ENCODE data around the gene HSFX2.
"Not testable (repeated sequence)": the region's sequence is repeated elsewhere in the genome, so short reads cannot be mapped to it uniquely, and the experiment has no call there.

The HSFX2 gene

DNA sequence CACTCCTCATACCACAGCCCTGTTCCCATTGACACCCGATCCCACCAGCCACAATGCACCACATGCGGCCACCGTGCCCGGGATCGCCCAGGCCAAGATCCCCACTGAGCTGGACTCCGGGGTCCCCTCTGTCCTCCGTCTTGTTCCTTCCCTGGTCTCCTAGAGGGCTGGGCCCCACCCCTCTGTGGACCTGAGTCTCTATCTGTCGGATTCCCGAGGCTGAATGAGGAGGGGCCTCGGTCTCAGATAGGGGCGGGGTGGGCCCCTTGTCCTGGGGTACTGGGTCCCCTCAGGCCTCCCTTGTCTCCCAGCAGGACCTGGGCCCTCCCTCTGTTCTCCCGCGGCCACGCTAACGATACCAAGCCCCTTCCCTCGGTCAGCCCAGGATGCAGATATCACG, 9.5 kb downstream of the HSFX2 start:
- not testable (repeated sequence) for DNase-seq

DNA sequence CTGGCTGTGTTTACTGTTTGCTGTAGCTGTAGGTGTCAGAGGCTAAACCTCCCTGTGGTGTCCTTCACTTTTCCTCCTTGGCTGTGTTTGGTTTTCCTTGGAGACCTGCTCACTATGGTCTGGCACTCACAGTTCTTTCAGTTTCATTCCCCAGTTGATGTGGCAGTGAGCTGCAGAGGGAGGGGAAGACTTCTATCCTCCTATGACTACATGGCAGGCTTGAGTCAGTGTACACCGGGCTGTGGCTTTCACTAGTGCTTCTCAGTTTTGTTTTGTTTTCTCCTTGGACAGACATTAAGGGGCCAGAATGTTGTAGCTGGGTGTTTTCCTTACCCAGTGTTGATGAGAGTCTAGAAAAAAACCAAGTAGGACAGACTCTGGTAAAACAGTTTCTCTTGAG, 21.7 kb downstream of the HSFX2 start:
- DNase-seq, result not testable (repeated sequence)

DNA sequence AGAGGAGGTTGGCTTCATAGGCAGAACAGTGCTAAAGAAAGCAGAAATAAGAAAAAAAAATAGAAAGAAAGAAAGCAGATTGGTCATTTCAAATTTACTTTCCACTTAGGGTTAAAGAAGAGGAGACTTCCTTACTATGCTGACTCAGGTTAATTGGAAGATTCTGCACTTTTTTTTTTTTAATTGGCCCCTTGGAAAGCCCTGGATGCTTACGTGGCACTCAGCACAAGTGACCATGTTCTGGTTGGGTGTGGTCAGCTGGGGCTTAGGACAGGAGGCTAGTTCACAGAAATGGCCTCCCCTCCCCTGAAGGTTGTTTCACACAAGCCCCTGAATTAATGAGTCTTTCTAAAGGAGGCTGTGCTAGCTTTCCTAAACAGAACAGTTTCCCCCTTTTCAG, 22.4 kb downstream of the HSFX2 start:
- no peak for DNase-seq

DNA sequence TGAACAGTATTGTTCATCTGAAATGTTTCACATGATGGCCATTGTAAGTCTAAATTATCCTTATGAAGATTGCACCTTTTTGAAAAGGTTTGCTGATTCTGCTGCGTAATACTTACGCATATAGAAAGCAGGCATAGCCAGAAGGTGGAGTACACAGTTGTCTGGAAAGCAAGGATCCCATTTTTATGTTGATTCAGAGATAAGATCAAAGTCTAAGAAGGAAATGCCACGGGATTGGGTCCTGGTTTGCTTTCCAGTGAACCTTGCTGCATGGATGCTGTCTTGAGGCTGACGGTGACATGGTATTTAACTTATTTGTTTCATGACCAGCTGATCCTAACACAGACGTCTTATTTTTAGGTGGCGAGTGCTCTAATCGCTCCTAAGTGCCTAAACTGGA, 23.3 kb downstream of the HSFX2 start:
- no peak for DNase-seq

DNA sequence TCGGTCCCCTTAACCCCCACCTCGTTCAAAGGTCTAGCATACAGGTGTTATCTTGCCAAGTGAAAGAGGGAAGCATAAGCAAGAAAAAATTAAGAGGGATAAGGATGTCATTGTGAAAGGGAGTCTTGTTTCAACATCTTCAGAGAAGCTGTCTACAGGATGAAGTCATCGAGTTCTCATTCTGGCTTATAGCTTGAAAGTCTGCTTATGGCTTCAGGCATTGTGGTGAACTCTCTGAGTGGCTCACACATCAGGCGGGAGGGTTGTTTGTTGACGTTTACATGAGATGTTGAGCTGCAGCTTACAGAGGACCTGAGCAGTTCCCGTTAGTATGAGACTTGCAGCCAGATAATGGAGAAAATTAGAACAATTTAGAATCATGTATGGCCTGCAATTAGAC, 24.4 kb downstream of the HSFX2 start:
- peak; percentile 14 for DNase-seq

DNA sequence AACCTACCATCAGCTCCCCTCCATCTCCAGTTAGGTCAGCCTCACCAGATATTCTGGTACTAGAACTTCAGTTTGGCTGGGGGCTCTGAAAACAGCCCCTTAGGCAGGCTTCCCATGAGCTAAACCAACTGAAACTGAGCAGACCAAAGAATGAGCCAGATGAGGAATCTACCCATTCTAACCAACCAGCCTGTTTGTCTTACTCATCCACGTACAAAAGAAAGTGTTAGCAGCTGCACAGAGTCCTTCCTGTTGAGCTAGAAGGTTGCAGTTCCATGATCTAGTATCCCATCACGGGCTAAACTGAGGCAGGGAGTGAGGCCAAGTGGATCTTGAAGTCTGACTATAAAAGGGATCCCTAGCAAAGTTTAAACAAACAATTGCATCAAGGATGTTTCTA, 25.3 kb downstream of the HSFX2 start:
- DNase-seq, result no peak

DNA sequence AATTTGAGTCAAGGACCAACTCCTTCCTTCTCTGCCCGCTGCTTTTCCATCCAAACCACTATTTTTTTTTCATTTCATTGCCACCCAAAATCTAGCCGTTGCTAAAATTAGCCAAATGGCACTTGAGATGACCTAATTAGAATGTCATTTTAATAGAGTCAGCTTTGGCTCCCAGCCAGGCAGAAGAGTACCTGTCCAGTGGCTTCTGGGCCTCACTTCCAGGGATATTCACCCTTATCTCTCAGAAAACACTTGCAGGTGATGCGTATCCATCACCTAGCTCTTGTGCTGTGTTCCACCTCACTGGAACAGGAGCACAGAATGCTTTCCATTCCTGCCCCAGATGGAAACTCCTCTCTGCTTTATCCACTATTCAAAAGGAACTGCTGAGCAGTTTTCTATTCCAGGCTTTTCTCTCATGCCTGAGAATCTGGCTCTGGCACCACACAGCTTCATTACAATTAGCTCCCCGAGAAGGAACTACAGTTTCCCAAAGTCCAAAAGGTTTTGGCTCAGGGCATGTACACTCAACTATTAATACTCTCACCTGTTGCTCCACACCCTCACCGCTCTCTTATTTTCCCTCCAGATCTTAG, 26.3 kb downstream of the HSFX2 start:
- no peak for DNase-seq

DNA sequence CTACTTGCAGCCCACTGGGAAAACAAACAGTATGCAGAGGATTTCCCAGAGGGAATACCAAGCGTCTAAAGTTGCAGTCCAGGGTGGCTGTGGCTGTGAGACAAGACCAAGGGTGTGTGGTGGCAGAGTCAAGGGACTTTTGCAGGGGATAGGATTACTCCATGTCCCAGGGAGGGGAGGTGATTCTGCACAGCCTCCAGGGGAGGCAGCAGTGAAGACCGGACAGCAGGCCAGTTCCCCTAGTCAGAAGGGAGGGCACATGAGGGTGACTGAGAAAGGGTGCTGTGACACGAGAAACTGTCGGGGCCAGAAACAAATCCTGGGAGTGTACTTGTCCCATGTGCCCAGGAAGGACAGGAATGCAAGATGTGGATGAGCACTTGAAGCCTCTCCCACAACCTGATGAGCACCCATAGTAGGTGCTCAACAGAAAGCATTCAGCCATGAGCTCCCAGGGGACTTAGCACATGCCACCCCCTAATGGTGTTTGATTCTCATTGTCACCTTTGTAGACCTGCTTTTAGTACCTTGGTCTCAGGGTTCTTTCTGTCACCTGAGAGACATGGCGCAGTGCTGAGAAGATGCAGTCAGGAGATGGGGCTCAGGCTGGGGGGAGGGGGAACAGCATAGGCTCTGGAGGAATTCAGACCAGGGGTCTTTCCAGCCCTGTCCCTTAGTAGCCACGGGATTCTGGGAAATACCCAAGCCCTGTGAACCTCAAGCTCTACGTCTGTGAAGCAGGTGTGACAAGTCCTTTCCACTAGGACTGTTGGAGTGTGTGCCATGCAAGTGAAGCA, 27.3 kb downstream of the HSFX2 start:
- DNase-seq, result no peak

DNA sequence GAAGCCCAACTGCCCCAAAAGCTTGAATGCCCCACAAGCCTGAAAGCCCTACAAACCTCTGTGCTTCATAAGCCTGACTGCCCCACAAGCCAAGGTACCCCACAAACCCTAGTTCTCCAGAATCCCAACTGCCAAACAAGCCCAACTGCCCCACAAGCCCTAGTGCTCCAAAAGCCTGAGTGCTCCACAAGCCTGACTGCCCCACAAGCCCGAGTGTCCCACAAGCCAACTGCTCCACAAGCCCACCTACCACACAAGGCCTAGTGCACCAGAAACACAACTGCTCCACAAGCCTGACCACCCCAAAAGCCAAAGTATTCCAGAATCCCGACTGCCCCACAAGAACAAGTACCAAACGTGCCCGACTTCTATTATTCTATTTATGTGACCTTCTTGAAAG, 31.8 kb downstream of the HSFX2 start:
- no peak for DNase-seq

DNA sequence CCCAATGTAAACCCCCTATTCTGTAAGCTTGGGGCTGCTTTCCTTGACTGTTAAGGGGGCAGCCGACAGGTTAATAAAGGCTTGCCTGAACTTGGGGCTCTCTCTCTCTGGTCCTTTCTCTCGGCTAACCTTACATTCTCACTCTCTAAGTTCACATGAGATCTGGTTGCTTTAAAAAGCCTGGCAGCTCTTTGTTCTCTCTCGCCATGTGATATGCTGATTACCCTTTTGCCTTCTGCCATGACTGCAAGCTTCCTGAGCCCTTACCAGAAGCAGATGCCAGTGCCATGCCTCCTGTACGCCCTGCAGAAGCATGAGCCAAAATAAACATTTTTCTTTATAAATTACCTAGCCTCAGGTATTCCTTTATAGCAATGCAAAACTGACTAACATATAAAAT, 39.9 kb downstream of the HSFX2 start:
- DNase-seq, result not testable (repeated sequence)

DNA sequence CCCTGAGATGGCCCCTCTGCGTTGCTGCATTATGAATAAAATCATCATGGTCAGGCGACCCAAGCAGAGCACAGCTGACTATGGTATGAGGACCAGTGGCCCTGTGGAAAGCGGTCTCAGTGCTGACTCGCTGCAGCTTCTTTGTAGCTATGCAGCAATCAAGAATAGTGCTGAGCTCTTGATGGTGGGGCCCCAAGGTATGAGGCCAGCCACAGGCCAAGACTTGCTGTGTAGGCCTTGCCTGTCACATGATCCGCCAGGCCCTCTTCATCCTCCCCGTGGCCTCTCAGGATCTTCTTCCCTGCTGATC, 43.2 kb downstream of the HSFX2 start:
- DNase-seq, result not testable (repeated sequence)

DNA sequence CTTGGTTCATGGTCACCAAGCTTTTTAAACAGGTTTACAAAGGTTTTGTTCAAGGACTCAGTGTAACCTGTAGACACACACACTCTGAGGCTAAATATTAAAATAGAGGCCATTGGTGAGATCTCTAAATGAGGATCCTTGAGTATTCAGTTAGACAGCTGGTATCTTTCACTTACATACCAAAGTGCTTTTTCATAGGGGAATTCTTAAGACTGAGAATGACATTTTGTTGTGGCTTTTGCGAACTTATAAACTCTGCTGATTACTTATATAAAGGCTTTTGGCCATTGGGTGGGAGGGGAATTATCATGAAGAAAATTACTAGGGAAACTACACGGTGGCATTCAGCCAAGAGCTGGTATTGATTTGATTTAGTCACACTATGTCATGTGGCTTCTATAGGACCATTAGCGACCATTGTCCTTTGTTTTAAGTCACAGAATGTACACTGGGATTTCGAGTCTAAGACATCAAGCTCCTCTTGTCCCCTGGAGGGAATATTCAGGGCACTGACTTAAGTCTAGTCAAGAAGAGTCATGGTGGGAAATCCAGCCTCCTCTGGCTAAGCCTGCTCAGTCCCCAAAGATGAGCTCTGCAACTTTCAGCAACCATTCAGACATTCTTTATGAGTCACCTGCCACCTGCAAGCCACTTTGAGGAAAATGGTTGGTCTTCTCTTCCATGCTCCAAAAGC, 43.7 kb downstream of the HSFX2 start:
- not testable (repeated sequence) for DNase-seq

DNA sequence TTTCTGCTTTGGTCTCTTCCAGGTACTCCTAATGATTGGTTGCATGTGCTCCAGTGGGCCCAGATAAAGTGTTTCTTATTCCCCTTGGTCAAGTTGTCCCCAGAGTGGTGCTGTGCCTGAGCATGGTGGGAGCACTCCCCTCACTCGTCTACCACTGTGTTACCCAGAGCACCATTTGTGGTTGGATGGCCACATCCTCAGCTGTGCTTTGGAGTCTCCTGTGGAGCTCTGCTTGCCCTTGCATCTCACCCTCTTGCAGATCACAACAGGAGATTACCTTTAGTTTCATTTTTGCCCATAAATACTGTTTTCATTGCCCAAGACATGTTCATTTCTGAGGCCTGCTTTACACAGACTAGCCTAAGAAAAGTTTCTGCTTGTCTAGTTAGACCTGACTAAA, 44.7 kb downstream of the HSFX2 start:
- not testable (repeated sequence) for DNase-seq

DNA sequence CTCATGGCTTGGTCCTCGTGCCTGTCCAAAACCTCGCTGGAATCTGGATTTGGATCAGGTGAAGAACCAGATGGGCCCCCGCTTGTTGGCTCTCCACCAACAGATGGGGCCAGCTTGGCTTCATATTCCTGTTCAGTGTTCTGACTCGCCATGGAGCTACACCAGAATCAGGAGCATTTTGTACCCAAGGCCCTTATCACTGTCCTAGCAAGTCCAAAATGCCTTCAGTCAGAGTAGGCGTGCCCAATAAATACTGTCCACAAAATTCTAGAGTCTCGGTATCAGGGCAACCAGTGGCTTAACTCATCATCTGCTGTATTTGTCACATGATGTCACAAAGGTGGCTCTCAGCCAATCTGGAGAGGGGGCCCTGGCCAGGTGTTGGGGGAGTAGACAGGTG, 45.4 kb downstream of the HSFX2 start, which contains the start of gene HSFX3:
Gene HSFX3 (minus strand): TSS at position 224 of the 400 bp plus-strand sequence. CDS start 72 bp downstream, at position 152.
- DNase-seq, result not testable (repeated sequence)

DNA sequence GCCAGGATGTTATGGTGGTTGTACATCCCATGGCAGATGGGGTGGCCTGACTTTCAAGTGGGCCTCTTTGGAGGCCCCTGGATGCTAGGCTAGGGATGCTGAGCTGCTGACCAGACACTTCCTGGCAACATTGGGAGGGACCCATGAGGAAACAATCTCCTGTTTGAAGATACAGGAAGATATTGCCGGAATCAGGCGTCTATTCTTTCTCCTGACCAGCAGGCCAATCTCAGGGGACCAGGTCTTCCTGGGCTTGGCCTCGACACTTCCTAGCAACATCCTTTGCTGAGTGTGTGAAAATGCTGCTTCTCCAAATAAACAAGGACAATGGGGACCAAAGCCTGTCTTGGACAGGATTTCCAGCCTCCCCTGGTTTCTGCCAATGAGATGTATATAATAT, 47.3 kb downstream of the HSFX2 start:
- DNase-seq, result not testable (repeated sequence)

DNA sequence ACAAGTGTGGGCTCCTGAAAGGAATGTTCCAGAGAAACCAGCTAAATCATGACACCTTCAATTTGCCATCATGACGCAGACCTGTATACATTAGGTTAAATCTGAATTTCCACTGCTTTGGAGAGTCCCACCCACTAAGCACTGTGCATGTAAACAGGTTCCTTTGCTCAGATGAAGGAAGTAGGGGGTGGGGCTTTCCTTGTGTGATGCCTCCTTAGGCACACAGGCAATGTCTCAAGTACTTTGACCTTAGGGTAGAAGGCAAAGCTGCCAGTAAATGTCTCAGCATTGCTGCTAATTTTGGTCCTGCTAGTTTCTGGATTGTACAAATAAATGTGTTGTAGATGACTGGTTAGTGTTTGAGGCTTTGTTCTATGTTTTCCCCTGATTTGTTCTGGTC, 48.2 kb downstream of the HSFX2 start:
- not testable (repeated sequence) for DNase-seq

DNA sequence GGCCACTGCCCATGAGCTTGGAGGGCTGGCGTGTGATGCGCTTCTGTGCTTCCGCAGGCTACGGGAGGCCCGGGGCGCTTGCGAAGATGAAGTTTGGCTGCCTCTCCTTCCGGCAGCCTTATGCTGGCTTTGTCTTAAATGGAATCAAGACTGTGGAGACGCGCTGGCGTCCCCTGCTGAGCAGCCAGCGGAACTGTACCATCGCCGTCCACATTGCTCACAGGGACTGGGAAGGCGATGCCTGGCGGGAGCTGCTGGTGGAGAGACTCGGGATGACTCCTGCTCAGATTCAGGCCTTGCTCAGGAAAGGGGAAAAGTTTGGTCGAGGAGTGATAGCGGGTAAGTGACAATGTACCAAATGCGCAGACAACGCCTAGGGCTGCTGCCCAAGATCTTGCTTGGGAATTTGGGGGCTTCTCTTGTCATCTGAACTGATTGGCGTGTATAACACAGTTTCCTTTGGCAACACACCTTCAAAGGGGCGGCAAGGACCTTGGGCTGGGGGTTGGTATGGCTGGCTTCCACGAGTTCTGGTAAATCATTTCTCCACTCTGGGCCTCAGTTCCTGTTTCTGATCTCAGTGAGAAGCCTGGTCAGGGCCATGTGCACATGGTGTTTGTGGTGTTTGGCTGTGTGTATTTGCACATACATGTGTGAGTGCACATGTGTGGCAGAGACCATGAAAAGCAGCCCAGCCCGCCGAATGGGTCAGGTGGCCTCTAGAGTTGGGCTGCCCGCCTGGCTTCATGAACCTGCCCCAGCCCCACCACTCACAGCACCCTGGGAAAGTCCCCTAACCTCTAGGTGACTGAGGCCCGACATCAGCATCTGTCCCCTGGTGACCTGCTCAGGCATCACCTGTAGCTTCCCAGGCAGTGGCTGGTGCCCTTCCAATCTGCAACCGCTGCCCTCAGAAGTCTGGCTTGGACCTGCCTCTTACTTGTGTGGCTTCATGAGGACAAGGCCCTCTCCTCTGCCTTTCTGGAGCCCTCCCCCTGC, 49.3 kb downstream of the HSFX2 start:
- DNase-seq, result peak; percentile 21

All from fibroblast of skin of right biceps (primary cell).